MM.1S (cell line): ENCODE results near the gene MMP24.

Source experiments
- DNase-seq: peaks from one replicate; pipeline ENCODE4 v3.0.0-alpha.2; 2015
- H2AFZ ChIP-seq: fragments of 300-600 bp; sonication (generic); 2 replicates; pipeline ENCODE4 v1.6.0; 2016; ENCODE audit warnings: antibody characterized with exemption, low read length
- H3F3A ChIP-seq: fragments of 300-600 bp; sonication (generic); 2 replicates; pipeline ENCODE4 v1.6.1; 2016; ENCODE audit warnings: mild to moderate bottlenecking, antibody characterized with exemption, low read length, moderate library complexity, mixed read lengths; ENCODE audit not compliant: insufficient read depth
- H3K27ac ChIP-seq: fragments of 300-600 bp; sonication (generic); 2 replicates; pipeline ENCODE4 v1.5.1; 2016; ENCODE audit warnings: mild to moderate bottlenecking, low read length
- H3K27me3 ChIP-seq: fragments of 300-600 bp; sonication (generic); replicated peaks from 2 replicates; pipeline ENCODE4 v1.6.0; 2016; ENCODE audit warnings: low read length; ENCODE audit not compliant: insufficient read depth
- H3K36me3 ChIP-seq: fragments of 300-600 bp; sonication (generic); replicated peaks from 2 replicates; pipeline ENCODE4 v1.6.1; 2016; ENCODE audit warnings: mild to moderate bottlenecking, low read length, mixed read lengths; ENCODE audit not compliant: insufficient read depth
- H3K4me1 ChIP-seq: fragments of 300-600 bp; sonication (generic); 2 replicates; pipeline ENCODE4 v1.6.1; 2016; ENCODE audit warnings: low read length, mixed read lengths
- H3K4me2 ChIP-seq: fragments of 300-600 bp; sonication (generic); 2 replicates; pipeline ENCODE4 v1.6.0; 2016; ENCODE audit warnings: low read depth, low read length
- H3K4me3 ChIP-seq: fragments of 300-600 bp; sonication (generic); 2 replicates; pipeline ENCODE4 v1.5.1; 2016; ENCODE audit warnings: low read length, mixed read lengths
- H3K79me2 ChIP-seq: fragments of 300-600 bp; sonication (generic); 2 replicates; pipeline ENCODE4 v1.6.1; 2016; ENCODE audit warnings: mixed run types, low read length, mixed read lengths
- H3K9ac ChIP-seq: fragments of 300-600 bp; sonication (generic); 2 replicates; pipeline ENCODE4 v1.6.1; 2016; ENCODE audit warnings: low read length, mixed read lengths
- H3K9me2 ChIP-seq: fragments of 300-600 bp; sonication (generic); replicated peaks from 2 replicates; pipeline ENCODE4 v1.6.1; 2016; ENCODE audit warnings: mild to moderate bottlenecking, low read length, mixed read lengths; ENCODE audit not compliant: insufficient read depth
- H3K9me3 ChIP-seq: fragments of 300-600 bp; sonication (generic); replicated peaks from 2 replicates; pipeline ENCODE4 v1.6.1; 2016; ENCODE audit warnings: mild to moderate bottlenecking, low read length, mixed read lengths; ENCODE audit not compliant: insufficient read depth
- H4K20me1 ChIP-seq: fragments of 300-600 bp; sonication (generic); 2 replicates; pipeline ENCODE4 v1.6.1; 2016; ENCODE audit warnings: mild to moderate bottlenecking, low read length, moderate library complexity, mixed read lengths; ENCODE audit not compliant: insufficient read depth
- EZH2 ChIP-seq: fragments of 300-600 bp; sonication (generic); optimal IDR thresholded peaks from 2 replicates; pipeline ENCODE3; 2017; ENCODE audit warnings: low read depth, mild to moderate bottlenecking, antibody characterized with exemption, low read length, mixed read lengths
- EZH2phosphoT487 ChIP-seq: fragments of 300-600 bp; sonication (generic); IDR thresholded peaks from 2 replicates; pipeline ENCODE4 v1.6.1; 2018; ENCODE audit warnings: antibody characterized with exemption, low read length
- TF ChIP-seq, protein P1 (sequence below): fragments of 300-600 bp; sonication (generic); IDR thresholded peaks from 2 replicates; pipeline ENCODE4 v1.5.1; 2016; ENCODE audit warnings: antibody characterized with exemption, low read length, mixed read lengths

Gene MMP24

GRCh38 chr20:35326021-35326739, 99.7 kb downstream of the MMP24 start:
- Histone ChIP-seq H2AFZ (no peak overlapping the region), H3K27me3 (no peaks in the 10 kb centered on the region), H3K9me2 (no peaks in the 10 kb centered on the region), H3K4me1 (no peaks in the 10 kb centered on the region), H3K9ac (no peak overlapping the region), H4K20me1 (no peaks in the 10 kb centered on the region), H3K4me2 (no peak overlapping the region), H3K9me3 (no peaks in the 10 kb centered on the region), H3K36me3 (no peaks in the 10 kb centered on the region), H3K4me3 (no peak overlapping the region), H3F3A (no peaks in the 10 kb centered on the region), H3K79me2 (no peaks in the 10 kb centered on the region), H3K27ac (no peak overlapping the region)
- TF ChIP-seq, protein P1, sequence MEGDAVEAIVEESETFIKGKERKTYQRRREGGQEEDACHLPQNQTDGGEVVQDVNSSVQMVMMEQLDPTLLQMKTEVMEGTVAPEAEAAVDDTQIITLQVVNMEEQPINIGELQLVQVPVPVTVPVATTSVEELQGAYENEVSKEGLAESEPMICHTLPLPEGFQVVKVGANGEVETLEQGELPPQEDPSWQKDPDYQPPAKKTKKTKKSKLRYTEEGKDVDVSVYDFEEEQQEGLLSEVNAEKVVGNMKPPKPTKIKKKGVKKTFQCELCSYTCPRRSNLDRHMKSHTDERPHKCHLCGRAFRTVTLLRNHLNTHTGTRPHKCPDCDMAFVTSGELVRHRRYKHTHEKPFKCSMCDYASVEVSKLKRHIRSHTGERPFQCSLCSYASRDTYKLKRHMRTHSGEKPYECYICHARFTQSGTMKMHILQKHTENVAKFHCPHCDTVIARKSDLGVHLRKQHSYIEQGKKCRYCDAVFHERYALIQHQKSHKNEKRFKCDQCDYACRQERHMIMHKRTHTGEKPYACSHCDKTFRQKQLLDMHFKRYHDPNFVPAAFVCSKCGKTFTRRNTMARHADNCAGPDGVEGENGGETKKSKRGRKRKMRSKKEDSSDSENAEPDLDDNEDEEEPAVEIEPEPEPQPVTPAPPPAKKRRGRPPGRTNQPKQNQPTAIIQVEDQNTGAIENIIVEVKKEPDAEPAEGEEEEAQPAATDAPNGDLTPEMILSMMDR, result no peak
- no peak for TF ChIP-seq EZH2
- no peak for TF ChIP-seq EZH2phosphoT487
- DNase-seq, result no peak
